Measurements from ENCODE around the gene THOC5. TPM values are rescaled to one million over a fixed set of nuclear protein-coding genes. Genes with fewer than 3 reads are reported as not detected.

Gene THOC5
- total and polyA plus RNA-seq, 3 experiments from 2014 or later: 28.5 to 64.1 (median 62.6) TPM

DNA sequence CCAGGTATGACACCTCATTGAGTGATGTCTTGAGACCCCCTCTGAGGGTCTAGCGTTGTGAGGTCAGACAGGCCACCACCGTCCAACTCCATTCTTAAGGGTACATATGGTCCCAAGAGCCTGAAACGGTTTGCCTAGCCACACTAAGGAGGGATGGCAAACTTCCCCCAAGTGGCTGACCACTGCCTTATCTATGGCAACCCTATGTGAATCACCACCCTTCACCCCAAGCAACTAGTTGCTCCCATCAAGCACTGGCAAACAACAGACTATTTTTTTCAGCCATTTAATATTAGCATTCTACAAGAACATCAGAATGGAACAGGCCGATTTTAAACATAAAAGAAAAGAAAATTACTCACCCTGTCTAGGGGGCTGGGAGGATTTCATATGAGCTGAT is 22.8 kb downstream of the THOC5 start:
- Histone ChIP-seq H3K27ac (ENCODE audit: low read depth, low read length) (no peak overlapping the region), H3K9me3 (ENCODE audit: low read length) (no peaks in the 10 kb centered on the region), H3K4me1 (ENCODE audit: insufficient read depth, low read length) (no peaks in the 10 kb centered on the region), H3K27me3 (ENCODE audit: insufficient read depth, low read length, poor library complexity, severe bottlenecking) (no peaks in the 10 kb centered on the region), H3K36me3 (ENCODE audit: insufficient read depth, low read length) (peaks cover 53% of the 10 kb centered on the region), H3K4me3 (ENCODE audit: low read length) (no peak overlapping the region)
- no peak for DNase-seq
- Mint-ChIP-seq H3K9me3 (no peaks in the 10 kb centered on the region), H3K4me1 (peaks cover 0 to 6% (median 4%) of the 10 kb centered on the region in 3 donors), H3K27me3 (no peaks in the 10 kb centered on the region), H3K4me3 (no peak overlapping the region), H3K36me3 (peaks cover 7 to 88% (median 38%) of the 10 kb centered on the region in 3 donors), H3K27ac (no peak overlapping the region)
- ChIA-PET POLR2A (interaction anchor here (0.5 kb wide), 1 partner anchor 92 kb away, joined by 5 read pairs; no protein-coding TSS in a partner anchor), CTCF (no interaction called here)

GRCh38 chr22:29528144-29528543 is 25.4 kb downstream of the THOC5 start:
- H3K27me3 ChIP-seq (ENCODE audit: insufficient read depth, low read length, poor library complexity, severe bottlenecking): no peaks in the 10 kb centered on the region
- H3K27ac Mint-ChIP-seq: peak overlapping the region in 1 of 8 donors; percentile 66
- H3K4me3 ChIP-seq (ENCODE audit: low read length): no peak overlapping the region
- H3K9me3 ChIP-seq (ENCODE audit: low read length): no peaks in the 10 kb centered on the region
- no peak overlapping the region for H3K27ac ChIP-seq (ENCODE audit: low read depth, low read length)
- ChIA-PET POLR2A (no interaction called here), CTCF (no interaction called here)
- no peak overlapping the region for H3K4me3 Mint-ChIP-seq
- peaks cover 0 to 92% (median 31%) of the 10 kb centered on the region in 3 donors for H3K36me3 Mint-ChIP-seq
- H3K4me1 Mint-ChIP-seq: no peaks in the 10 kb centered on the region
- no peak for DNase-seq
- H3K36me3 ChIP-seq (ENCODE audit: insufficient read depth, low read length): peaks cover 65% of the 10 kb centered on the region
- no peaks in the 10 kb centered on the region for H3K4me1 ChIP-seq (ENCODE audit: insufficient read depth, low read length)
- H3K27me3 Mint-ChIP-seq: no peaks in the 10 kb centered on the region
- H3K9me3 Mint-ChIP-seq: no peaks in the 10 kb centered on the region

GRCh38 chr22:29524442-29525191 is 28.9 kb downstream of the THOC5 start:
- Mint-ChIP-seq H3K27ac (peak overlapping the region in 2 of 8 donors; percentile 36 to 77), H3K27me3 (no peaks in the 10 kb centered on the region), H3K4me1 (no peaks in the 10 kb centered on the region), H3K9me3 (no peaks in the 10 kb centered on the region), H3K4me3 (no peak overlapping the region), H3K36me3 (peaks cover 4 to 93% (median 33%) of the 10 kb centered on the region in 3 donors)
- Histone ChIP-seq H3K4me1 (ENCODE audit: insufficient read depth, low read length) (no peaks in the 10 kb centered on the region), H3K36me3 (ENCODE audit: insufficient read depth, low read length) (peaks cover 67% of the 10 kb centered on the region), H3K27me3 (ENCODE audit: insufficient read depth, low read length, poor library complexity, severe bottlenecking) (no peaks in the 10 kb centered on the region), H3K4me3 (ENCODE audit: low read length) (no peak overlapping the region), H3K27ac (ENCODE audit: low read depth, low read length) (no peak overlapping the region), H3K9me3 (ENCODE audit: low read length) (no peaks in the 10 kb centered on the region)
- POLR2A ChIA-PET: no interaction called here
- peak in 1 of 5 donors; percentile 5 for DNase-seq
- CTCF ChIA-PET: no interaction called here

DNA sequence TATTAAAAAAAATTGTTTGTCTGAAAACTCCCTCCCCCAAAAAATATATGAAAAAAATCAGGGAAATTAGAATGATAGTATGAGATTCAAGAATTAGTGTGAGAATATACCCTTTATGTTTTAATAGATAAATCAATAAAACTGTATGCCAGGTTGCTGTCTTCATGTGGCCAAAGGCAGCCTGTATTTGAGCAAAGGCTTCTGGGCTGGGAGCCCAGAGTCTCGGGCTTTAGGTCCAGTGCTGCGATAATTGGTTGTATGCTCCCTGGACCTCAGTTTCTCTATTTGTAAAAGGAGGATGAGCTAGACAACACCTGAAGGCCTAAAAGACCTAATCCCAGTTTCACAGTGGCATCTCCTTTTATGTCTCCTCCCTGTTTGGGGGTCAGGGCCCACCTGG is 29.8 kb downstream of the THOC5 start:
- no peak overlapping the region for H3K27ac ChIP-seq (ENCODE audit: low read depth, low read length)
- no peaks in the 10 kb centered on the region for H3K9me3 ChIP-seq (ENCODE audit: low read length)
- H3K4me3 Mint-ChIP-seq: no peak overlapping the region
- no peaks in the 10 kb centered on the region for H3K4me1 ChIP-seq (ENCODE audit: insufficient read depth, low read length)
- H3K4me1 Mint-ChIP-seq: no peaks in the 10 kb centered on the region
- no peak overlapping the region for H3K4me3 ChIP-seq (ENCODE audit: low read length)
- CTCF ChIA-PET: no interaction called here
- peak overlapping the region in 2 of 8 donors; percentile 8 to 27 for H3K27ac Mint-ChIP-seq
- H3K27me3 ChIP-seq (ENCODE audit: insufficient read depth, low read length, poor library complexity, severe bottlenecking): no peaks in the 10 kb centered on the region
- peaks cover 4 to 93% (median 30%) of the 10 kb centered on the region in 3 donors for H3K36me3 Mint-ChIP-seq
- no peaks in the 10 kb centered on the region for H3K9me3 Mint-ChIP-seq
- H3K36me3 ChIP-seq (ENCODE audit: insufficient read depth, low read length): peaks cover 67% of the 10 kb centered on the region
- H3K27me3 Mint-ChIP-seq: no peaks in the 10 kb centered on the region
- POLR2A ChIA-PET: no interaction called here
- DNase-seq: no peak

- Histone ChIP-seq H3K4me1 (ENCODE audit: insufficient read depth, low read length) (no peaks in the 10 kb centered on the region), H3K9me3 (ENCODE audit: low read length) (no peaks in the 10 kb centered on the region), H3K27me3 (ENCODE audit: insufficient read depth, low read length, poor library complexity, severe bottlenecking) (no peaks in the 10 kb centered on the region), H3K27ac (ENCODE audit: low read depth, low read length) (no peak overlapping the region), H3K4me3 (ENCODE audit: low read length) (no peak overlapping the region), H3K36me3 (ENCODE audit: insufficient read depth, low read length) (peaks cover 72% of the 10 kb centered on the region)
- Mint-ChIP-seq H3K4me1 (no peaks in the 10 kb centered on the region), H3K4me3 (no peak overlapping the region), H3K36me3 (peaks cover 4 to 93% (median 26%) of the 10 kb centered on the region in 3 donors), H3K9me3 (no peaks in the 10 kb centered on the region), H3K27me3 (no peaks in the 10 kb centered on the region), H3K27ac (peak overlapping the region in 1 of 8 donors; percentile 47)
- POLR2A ChIA-PET: no interaction called here
- CTCF ChIA-PET: interaction anchor here (0.9 kb wide), 1 partner anchor 10 kb away, joined by 5 read pairs; no protein-coding TSS in a partner anchor
- no peak for DNase-seq
Measured at GRCh38 chr22:29521526-29521925, 32.0 kb downstream of the THOC5 start.

DNA sequence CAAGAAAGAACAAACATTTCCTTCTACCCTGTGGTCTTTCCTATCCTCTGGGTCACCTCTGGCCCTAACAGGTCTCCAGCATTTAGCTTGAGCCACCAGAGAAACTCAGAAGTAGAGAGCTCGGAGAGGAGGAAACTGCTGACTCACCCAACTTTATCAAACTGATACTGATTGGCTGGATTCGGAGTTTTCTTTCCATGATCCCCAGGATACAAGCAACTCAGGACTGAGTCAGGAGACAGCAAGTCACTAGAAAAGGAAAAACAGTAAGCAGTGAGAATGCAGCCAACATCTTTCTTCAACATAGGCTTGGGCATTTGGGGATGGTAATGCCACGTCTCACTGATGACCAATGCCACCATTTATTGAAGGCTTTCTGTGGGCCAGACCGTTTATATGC is 32.7 kb downstream of the THOC5 start:
- ChIA-PET CTCF (interaction anchor here (0.9 kb wide), 1 partner anchor 10 kb away, joined by 5 read pairs; no protein-coding TSS in a partner anchor), POLR2A (no interaction called here)
- no peaks in the 10 kb centered on the region for H3K4me1 ChIP-seq (ENCODE audit: insufficient read depth, low read length)
- peaks cover 75% of the 10 kb centered on the region for H3K36me3 ChIP-seq (ENCODE audit: insufficient read depth, low read length)
- Mint-ChIP-seq H3K4me1 (no peaks in the 10 kb centered on the region), H3K4me3 (no peak overlapping the region), H3K36me3 (peaks cover 4 to 93% (median 25%) of the 10 kb centered on the region in 3 donors), H3K9me3 (no peaks in the 10 kb centered on the region), H3K27me3 (no peaks in the 10 kb centered on the region), H3K27ac (no peak overlapping the region)
- H3K9me3 ChIP-seq (ENCODE audit: low read length): no peaks in the 10 kb centered on the region
- no peak for DNase-seq
- no peak overlapping the region for H3K4me3 ChIP-seq (ENCODE audit: low read length)
- H3K27me3 ChIP-seq (ENCODE audit: insufficient read depth, low read length, poor library complexity, severe bottlenecking): no peaks in the 10 kb centered on the region
- no peak overlapping the region for H3K27ac ChIP-seq (ENCODE audit: low read depth, low read length)

- POLR2A ChIA-PET: no interaction called here
- CTCF ChIA-PET: no interaction called here
- Mint-ChIP-seq H3K27ac (peak overlapping the region in 1 of 8 donors; percentile 29), H3K27me3 (no peaks in the 10 kb centered on the region), H3K4me1 (no peaks in the 10 kb centered on the region), H3K36me3 (peaks cover 4 to 92% (median 24%) of the 10 kb centered on the region in 3 donors), H3K4me3 (no peak overlapping the region), H3K9me3 (no peaks in the 10 kb centered on the region)
- H3K4me3 ChIP-seq (ENCODE audit: low read length): no peak overlapping the region
- no peak for DNase-seq
- peaks cover 68% of the 10 kb centered on the region for H3K36me3 ChIP-seq (ENCODE audit: insufficient read depth, low read length)
- H3K27ac ChIP-seq (ENCODE audit: low read depth, low read length): no peak overlapping the region
- H3K4me1 ChIP-seq (ENCODE audit: insufficient read depth, low read length): no peaks in the 10 kb centered on the region
- no peaks in the 10 kb centered on the region for H3K9me3 ChIP-seq (ENCODE audit: low read length)
- H3K27me3 ChIP-seq (ENCODE audit: insufficient read depth, low read length, poor library complexity, severe bottlenecking): no peaks in the 10 kb centered on the region
Measured at GRCh38 chr22:29519996-29520395, 33.6 kb downstream of the THOC5 start.

GRCh38 chr22:29518427-29518826 is 35.1 kb downstream of the THOC5 start:
- ChIA-PET POLR2A (no interaction called here), CTCF (no interaction called here)
- Mint-ChIP-seq H3K4me1 (no peaks in the 10 kb centered on the region), H3K36me3 (peaks cover 4 to 82% (median 20%) of the 10 kb centered on the region in 3 donors), H3K9me3 (no peaks in the 10 kb centered on the region), H3K27me3 (no peaks in the 10 kb centered on the region), H3K4me3 (no peak overlapping the region), H3K27ac (no peak overlapping the region)
- Histone ChIP-seq H3K27me3 (ENCODE audit: insufficient read depth, low read length, poor library complexity, severe bottlenecking) (no peaks in the 10 kb centered on the region), H3K36me3 (ENCODE audit: insufficient read depth, low read length) (peaks cover 55% of the 10 kb centered on the region), H3K4me3 (ENCODE audit: low read length) (no peak overlapping the region), H3K4me1 (ENCODE audit: insufficient read depth, low read length) (no peaks in the 10 kb centered on the region), H3K9me3 (ENCODE audit: low read length) (no peaks in the 10 kb centered on the region), H3K27ac (ENCODE audit: low read depth, low read length) (no peak overlapping the region)
- DNase-seq: no peak
